Aorta (tissue), 5 donors: ENCODE measurements around the gene PLCB1. TPM values are rescaled to one million over a fixed set of nuclear protein-coding genes. Genes with fewer than 3 reads are reported as not detected.
"Not testable (repeated sequence)": the region's sequence is repeated elsewhere in the genome, so short reads cannot be mapped to it uniquely, and the experiment has no call there.

Experiments
- ATAC-seq: fragments of 200-7000 bp; cut with Tn5 transposase; one replicate; pipeline ENCODE4 v1.9.1; 2022; ENCODE audit warnings: moderate library complexity; ENCODE audit not compliant: low FRiP score
- DNase-seq, 2 donors: peaks; one replicate each; pipeline ENCODE4 v3.0.0-alpha.2; 2020
- H3K27ac ChIP-seq, 2 donors: one replicate each; pipeline ENCODE4 v1.5.1; 2013; ENCODE audit warnings: low read length in 2 of 2, mild to moderate bottlenecking in 2 of 2, moderate library complexity in 2 of 2, control low read depth in 1 of 2, inconsistent platforms in 1 of 2, low read depth in 1 of 2
- H3K27me3 ChIP-seq, 2 donors: one replicate each; pipeline ENCODE4 v1.6.1; 2013; ENCODE audit warnings: control low read depth in 1 of 2, low read length in 1 of 2, mild to moderate bottlenecking in 1 of 2, moderate library complexity in 1 of 2; ENCODE audit not compliant: insufficient read depth in 2 of 2, control insufficient read depth in 1 of 2
- H3K36me3 ChIP-seq, 2 donors: one replicate each; pipeline ENCODE4 v1.6.1; 2013; ENCODE audit warnings: control low read depth in 1 of 2, low read length in 1 of 2, mild to moderate bottlenecking in 1 of 2; ENCODE audit not compliant: insufficient read depth in 2 of 2, control insufficient read depth in 1 of 2
- H3K4me1 ChIP-seq, 2 donors: one replicate each; pipeline ENCODE4 v1.6.1; 2013; ENCODE audit warnings: low read length in 2 of 2, control low read depth in 1 of 2, mild to moderate bottlenecking in 1 of 2, moderate library complexity in 1 of 2; ENCODE audit not compliant: insufficient read depth in 2 of 2, control insufficient read depth in 1 of 2
- H3K4me3 ChIP-seq, 2 donors: one replicate each; pipeline ENCODE4 v1.5.1; 2013; ENCODE audit warnings: low read length in 2 of 2, control low read depth in 1 of 2, mild to moderate bottlenecking in 1 of 2
- H3K9me3 ChIP-seq: one replicate; pipeline ENCODE4 v1.6.1; 2013; ENCODE audit warnings: mild to moderate bottlenecking, low read length; ENCODE audit not compliant: control insufficient read depth
- WGBS, 2 donors: extraction: QIAGEN DNeasy Blood & Tissue Kit; methylation state at CpG; one replicate each; pipeline ENCODE4 v1.1.7; 2013; 5-methylcytosine and 5-hydroxymethylcytosine counted together
- intact Hi-C, 2 donors: fragments of 100-400 bp; cut with DNase I; formaldehyde crosslinking; loops; one replicate each; pipeline versions ENCODE4 v1.14.2 to v1.15.0; 2022
- polyA plus RNA-seq, 2 donors: library from polyadenylated mRNA; stranded (reverse); fragments of 200-250 nt; gene quantifications; one replicate each; pipeline ENCODE4 v1.2.3, GENCODE V29; 2013
- total RNA-seq, 2 donors: library from RNA; stranded (reverse); fragmentation: NEBNext Ultra II Directional; extraction: Animal tissue kit (Norgen Biotek cat#: 25700); gene quantifications; one replicate each; pipeline ENCODE4 v1.2.1, GENCODE V29; 2021
- donor health status: healthy with polysubstance abuse.
- donor health status: Bipolar disorder and iron deficiency.
- donor health status: DM: no; HTN: no; CAD: no.
- donor health status: DM: no; HTN: no; CAD: no.
- donor health status: DM: yes; HTN: yes; CAD: no.

The PLCB1 gene
- total and polyA plus RNA-seq, 4 donors: 1.4 to 35.0 (median 6.6) TPM

GRCh38 chr20:8466781-8467180 lies 334.7 kb downstream of the PLCB1 start:
- DNase-seq, H3K4me1 ChIP-seq, H3K36me3 ChIP-seq, intact Hi-C loops, H3K4me3 ChIP-seq, ATAC-seq, H3K27me3 ChIP-seq, H3K9me3 ChIP-seq, H3K27ac ChIP-seq: not testable (repeated sequence)
- 87 to 88% methylated on average over 2 of the region's 2 CpGs for WGBS, 2 donors

- no peak for DNase-seq
- intact Hi-C loops: no loop called here
- no peak for ATAC-seq
- no peak overlapping the region for H3K27ac ChIP-seq
- 86 to 94% methylated on average over 1 of the region's 1 CpG for WGBS, 2 donors
- H3K4me3 ChIP-seq: no peak overlapping the region
- H3K4me1 ChIP-seq: no peaks in the 10 kb centered on the region
- no peaks in the 10 kb centered on the region for H3K27me3 ChIP-seq
- H3K9me3 ChIP-seq: no peaks in the 10 kb centered on the region
- no peaks in the 10 kb centered on the region for H3K36me3 ChIP-seq
Measured at GRCh38 chr20:8470156-8470555, 338.1 kb downstream of the PLCB1 start.

DNA sequence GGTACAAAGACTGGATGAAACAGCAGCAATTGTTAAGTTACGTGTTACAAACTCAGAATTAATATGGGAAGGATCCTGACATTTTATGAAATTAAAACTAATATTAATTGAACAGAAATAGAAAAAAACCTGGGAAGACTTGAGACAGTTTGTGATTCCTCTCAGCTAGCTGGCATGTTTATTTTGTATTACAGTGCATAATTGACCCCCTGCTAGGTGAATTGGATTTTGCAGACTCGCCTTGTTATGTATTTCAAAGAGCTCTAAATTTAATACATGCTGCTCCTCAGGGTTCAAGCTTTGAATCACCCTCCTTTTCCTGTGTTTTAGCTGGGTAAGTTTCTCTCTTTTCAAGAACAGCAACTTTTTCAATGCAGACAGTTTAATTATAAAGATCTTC lies 339.4 kb downstream of the PLCB1 start:
- H3K4me1 ChIP-seq: no peaks in the 10 kb centered on the region
- intact Hi-C loops: no loop called here
- WGBS, 2 donors: 66 to 86% methylated on average over 2 of the region's 2 CpGs

DNA sequence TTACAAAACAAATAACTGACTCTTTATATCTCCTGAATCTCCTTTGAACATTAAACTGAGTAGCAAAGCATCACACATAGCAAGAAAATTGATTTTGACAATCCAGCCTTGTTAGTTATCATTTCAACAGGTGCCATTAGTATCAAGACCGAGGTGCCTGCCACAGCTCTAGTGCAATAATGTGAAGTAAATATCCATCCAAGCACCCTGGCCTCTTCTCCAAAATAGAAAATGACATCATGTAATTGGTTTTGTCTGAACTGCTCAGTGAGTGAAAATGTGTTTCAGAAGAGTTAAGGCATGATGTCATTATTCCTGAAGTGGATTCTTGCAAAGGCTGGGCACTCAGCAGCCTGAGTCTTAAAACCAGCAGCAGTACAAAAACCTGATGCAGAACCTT lies 341.4 kb downstream of the PLCB1 start:
- Histone ChIP-seq H3K27me3 (no peaks in the 10 kb centered on the region), H3K9me3 (no peaks in the 10 kb centered on the region), H3K4me1 (no peaks in the 10 kb centered on the region), H3K4me3 (no peak overlapping the region), H3K27ac (no peak overlapping the region), H3K36me3 (no peaks in the 10 kb centered on the region)
- ATAC-seq (no peak), DNase-seq (no peak)
- 30 to 32% methylated on average over 1 of the region's 1 CpG for WGBS, 2 donors
- intact Hi-C loops: no loop called here

More for the DNA sequence above, 339.4 kb downstream of the PLCB1 start:
- no peak overlapping the region for H3K4me3 ChIP-seq
- no peaks in the 10 kb centered on the region for H3K36me3 ChIP-seq
- H3K27ac ChIP-seq: no peak overlapping the region
- no peak for DNase-seq
- no peak for ATAC-seq
- no peaks in the 10 kb centered on the region for H3K27me3 ChIP-seq
- no peaks in the 10 kb centered on the region for H3K9me3 ChIP-seq

GRCh38 chr20:8474027-8474668 lies 342.1 kb downstream of the PLCB1 start:
- ATAC-seq: no peak
- no peaks in the 10 kb centered on the region for H3K9me3 ChIP-seq
- no peak overlapping the region for H3K4me3 ChIP-seq
- H3K27me3 ChIP-seq: no peaks in the 10 kb centered on the region
- no peak for DNase-seq
- 89 to 97% methylated on average over 4 of the region's 4 CpGs for WGBS, 2 donors
- H3K27ac ChIP-seq: no peak overlapping the region
- H3K36me3 ChIP-seq: no peaks in the 10 kb centered on the region
- no peaks in the 10 kb centered on the region for H3K4me1 ChIP-seq
- intact Hi-C loops: no loop called here

DNA sequence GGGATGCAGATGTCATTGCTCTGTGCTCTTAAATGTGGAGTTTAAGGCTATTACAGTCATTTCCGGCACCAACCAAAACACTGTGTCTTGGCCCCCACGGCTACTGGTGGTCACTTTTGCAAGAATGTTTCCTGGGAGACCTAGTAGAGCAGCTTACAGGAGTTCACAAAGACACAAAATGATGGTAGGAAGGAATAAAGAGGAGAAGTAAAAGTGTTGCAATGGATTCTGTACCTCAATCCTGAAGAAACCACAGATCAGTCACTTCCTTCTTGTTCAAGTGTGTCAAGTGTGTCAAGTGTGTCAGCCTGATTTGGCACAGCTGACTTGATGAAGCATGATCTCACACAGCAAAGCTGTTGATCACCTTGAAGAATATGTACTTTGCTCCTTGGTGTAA lies 344.0 kb downstream of the PLCB1 start:
- ATAC-seq (no peak), DNase-seq (no peak)
- no peaks in the 10 kb centered on the region for H3K27me3 ChIP-seq
- H3K4me1 ChIP-seq: no peaks in the 10 kb centered on the region
- no peaks in the 10 kb centered on the region for H3K36me3 ChIP-seq
- H3K9me3 ChIP-seq: no peaks in the 10 kb centered on the region
- H3K27ac ChIP-seq: no peak overlapping the region
- intact Hi-C loops: no loop called here
- 80 to 89% methylated on average over 2 of the region's 2 CpGs for WGBS, 2 donors
- H3K4me3 ChIP-seq: no peak overlapping the region

GRCh38 chr20:8480597-8480996 lies 348.5 kb downstream of the PLCB1 start:
- WGBS, 2 donors: 95 to 97% methylated on average over 6 of the region's 6 CpGs
- H3K27ac ChIP-seq: no peak overlapping the region
- H3K4me1 ChIP-seq: no peaks in the 10 kb centered on the region
- H3K36me3 ChIP-seq: no peaks in the 10 kb centered on the region
- ATAC-seq (no peak), DNase-seq (no peak)
- no peaks in the 10 kb centered on the region for H3K9me3 ChIP-seq
- no peak overlapping the region for H3K4me3 ChIP-seq
- intact Hi-C loops: no loop called here
- no peaks in the 10 kb centered on the region for H3K27me3 ChIP-seq

DNA sequence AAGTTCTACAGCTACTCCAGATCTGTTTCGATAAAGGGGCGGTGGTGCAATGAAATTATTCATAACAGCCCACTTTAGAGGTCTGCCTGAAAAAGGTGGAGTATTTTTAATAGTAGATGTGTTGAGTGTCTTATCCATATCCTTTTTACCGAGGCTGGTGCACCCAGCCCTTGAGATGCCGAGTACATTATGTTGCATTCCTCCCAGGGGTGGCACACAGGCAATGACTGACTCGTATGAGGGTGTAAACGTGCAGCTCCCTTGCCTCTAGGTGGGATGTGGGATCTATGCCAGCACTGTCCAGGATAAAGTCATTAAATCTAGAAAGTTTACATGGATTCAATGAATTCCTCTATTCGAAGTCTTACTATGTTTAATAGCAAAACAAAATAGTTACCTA lies 355.6 kb downstream of the PLCB1 start:
- H3K4me3 ChIP-seq: no peak overlapping the region
- WGBS, 2 donors: 86 to 89% methylated on average over 7 of the region's 7 CpGs
- H3K4me1 ChIP-seq: no peaks in the 10 kb centered on the region
- H3K36me3 ChIP-seq: no peaks in the 10 kb centered on the region
- ATAC-seq (no peak), DNase-seq (no peak)
- no peaks in the 10 kb centered on the region for H3K9me3 ChIP-seq
- intact Hi-C loops: no loop called here
- H3K27ac ChIP-seq: no peak overlapping the region
- no peaks in the 10 kb centered on the region for H3K27me3 ChIP-seq

GRCh38 chr20:8489094-8489883 lies 357.2 kb downstream of the PLCB1 start:
- H3K27ac ChIP-seq: no peak overlapping the region
- no peaks in the 10 kb centered on the region for H3K4me1 ChIP-seq
- H3K4me3 ChIP-seq: no peak overlapping the region
- DNase-seq (no peak), ATAC-seq (no peak)
- intact Hi-C loops: no loop called here
- no peaks in the 10 kb centered on the region for H3K36me3 ChIP-seq
- H3K9me3 ChIP-seq: no peaks in the 10 kb centered on the region
- WGBS, 2 donors: 64 to 71% methylated on average over 6 of the region's 6 CpGs
- H3K27me3 ChIP-seq: no peaks in the 10 kb centered on the region
